NCI-H1436 treated with DMSO at 0.1 percent for 48 hours (cell line): ENCODE measurements around the gene HS3ST5.
"Not testable (repeated sequence)": the region's sequence is repeated elsewhere in the genome, so short reads cannot be mapped to it uniquely, and the experiment has no call there.

ENCODE experiments used
- DNase-seq: peaks from one replicate; lab custom pipeline; 2025; lab: John Stamatoyannopoulos, UW

Gene HS3ST5

DNA sequence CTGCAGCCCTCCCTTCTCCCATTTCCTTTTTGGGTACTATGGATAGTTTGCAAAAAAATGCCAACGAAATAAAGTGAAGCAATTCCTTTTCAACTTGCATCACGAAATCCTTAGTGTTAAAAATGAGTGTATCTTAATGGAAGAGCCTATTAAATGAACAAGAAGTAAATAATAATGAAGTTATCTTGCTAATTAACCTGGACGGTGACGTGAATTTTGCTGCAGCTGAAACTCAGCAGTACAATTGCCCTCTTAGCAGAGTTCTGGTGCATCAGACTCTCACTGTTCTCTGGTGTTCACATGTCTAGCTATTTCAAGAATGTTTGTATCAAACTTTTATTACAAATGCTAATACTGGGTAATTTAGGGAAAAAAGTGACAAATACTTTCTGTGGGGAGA lies 252.2 kb downstream of the HS3ST5 start:
- no peak for DNase-seq

DNA sequence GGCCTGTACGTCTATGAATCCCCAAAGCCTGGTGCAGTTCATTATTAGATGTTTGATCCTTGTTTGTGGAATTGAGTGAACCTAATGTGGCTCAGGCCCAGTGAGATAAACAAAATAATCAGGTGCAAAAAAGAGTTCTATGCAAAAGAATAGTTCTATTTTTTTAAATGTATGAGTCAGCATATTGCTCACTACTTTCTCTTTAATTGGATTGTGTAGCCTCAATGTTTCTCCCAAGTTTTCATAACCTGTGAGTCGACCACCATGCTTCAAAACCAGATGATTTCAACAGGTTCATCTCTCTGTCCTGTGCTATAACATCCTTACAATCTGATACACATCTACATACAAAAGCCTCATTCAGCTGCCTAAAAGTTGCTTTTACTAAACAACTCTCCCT lies 255.3 kb downstream of the HS3ST5 start:
- no peak for DNase-seq

- no peak for DNase-seq
Observed at GRCh38 chr6:114085211-114085610, 257.6 kb downstream of the HS3ST5 start.

DNA sequence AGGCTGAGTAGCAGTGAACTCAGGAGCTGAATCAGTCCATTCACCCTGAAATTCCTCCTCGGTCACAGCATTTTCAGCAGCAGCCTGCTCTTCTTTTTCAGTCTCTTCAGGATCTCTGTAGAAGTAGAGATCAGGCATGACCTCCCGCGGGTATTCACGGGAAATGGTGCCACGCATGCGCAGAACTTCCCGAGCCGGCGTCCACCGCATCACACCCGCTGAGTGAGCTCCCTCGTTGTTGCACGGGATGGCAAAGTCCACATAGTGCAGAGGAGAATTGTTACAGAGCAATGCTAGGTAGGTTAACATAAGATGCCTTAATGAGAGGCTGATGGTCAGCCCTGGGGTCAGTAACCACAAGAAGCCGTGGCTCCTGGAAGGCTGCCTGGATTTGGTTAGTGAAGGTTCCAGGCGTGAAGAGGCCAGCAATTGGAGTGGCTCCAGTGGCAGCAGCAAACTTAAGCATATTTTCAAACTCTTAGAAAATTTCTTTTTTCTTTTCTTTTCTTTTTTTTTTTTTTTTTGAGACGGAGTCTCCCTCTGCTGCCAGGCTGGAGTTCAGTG lies 258.4 kb downstream of the HS3ST5 start:
- DNase-seq = no peak

GRCh38 chr6:114083251-114083650 lies 259.6 kb downstream of the HS3ST5 start:
- no peak for DNase-seq

DNA sequence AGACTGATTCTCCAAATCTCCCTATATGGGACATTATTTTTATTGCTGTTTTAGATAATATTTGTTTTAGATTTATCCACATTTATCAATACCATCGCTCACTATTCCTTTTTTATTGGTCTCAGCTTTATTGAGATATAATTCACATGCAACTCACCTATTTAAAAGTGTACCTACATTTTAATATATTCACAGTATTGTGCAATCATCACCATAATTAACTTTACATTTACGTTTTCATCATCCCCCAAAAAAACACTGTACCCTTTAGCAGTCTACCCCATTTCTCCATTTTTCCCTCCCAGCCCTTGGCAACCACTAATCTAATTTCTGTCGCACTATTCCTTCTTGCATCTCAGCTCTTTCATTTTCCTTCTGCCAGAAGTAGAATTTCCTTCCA lies 261.1 kb downstream of the HS3ST5 start:
- DNase-seq = no peak

DNA sequence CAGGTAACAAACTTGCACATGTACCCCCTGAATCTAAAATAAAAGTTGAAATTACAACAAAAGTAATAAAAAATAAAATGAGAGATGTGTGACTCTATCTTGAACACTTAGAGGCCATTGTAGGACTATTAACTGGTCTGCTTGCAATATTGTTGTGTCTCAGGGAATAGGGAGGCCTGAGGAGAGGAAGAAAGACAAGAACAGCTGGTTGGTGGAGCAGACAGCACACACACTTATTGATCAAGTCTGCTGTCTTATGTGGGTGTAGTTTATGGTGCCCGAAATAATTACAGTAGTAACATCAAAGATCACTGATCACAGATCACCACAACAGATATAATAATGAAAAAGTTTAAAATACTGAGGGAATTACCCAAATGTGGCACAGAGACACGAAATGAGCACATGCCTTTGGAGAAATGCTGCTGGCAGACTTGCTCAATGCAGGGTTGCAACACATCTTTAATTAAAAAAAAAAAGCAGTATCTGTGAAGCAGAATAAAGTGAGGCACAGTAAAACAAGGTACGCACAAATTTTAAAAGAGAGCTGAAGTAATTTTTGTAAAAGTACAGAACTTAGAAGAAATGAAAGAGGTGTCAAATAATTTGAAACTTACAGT lies 261.8 kb downstream of the HS3ST5 start:
- DNase-seq = no peak

DNA sequence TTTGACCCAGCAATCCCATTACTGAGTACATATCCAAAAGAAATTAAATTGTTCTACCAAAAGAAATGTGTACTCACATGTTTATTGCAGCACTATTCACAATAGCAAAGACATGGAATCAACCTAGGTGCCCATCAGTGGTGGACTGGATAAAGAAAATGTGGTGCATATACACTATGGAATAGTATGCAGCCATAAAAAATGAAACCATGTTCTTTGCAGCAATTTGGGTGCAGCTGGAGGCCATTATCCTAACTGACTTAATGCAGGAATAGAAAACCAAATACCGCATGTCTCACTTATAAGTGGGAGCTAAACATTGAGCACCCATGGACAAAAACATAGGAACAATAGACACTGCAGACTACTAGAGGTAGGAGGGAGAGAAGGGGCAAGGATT lies 262.4 kb downstream of the HS3ST5 start:
- DNase-seq = not testable (repeated sequence)

DNA sequence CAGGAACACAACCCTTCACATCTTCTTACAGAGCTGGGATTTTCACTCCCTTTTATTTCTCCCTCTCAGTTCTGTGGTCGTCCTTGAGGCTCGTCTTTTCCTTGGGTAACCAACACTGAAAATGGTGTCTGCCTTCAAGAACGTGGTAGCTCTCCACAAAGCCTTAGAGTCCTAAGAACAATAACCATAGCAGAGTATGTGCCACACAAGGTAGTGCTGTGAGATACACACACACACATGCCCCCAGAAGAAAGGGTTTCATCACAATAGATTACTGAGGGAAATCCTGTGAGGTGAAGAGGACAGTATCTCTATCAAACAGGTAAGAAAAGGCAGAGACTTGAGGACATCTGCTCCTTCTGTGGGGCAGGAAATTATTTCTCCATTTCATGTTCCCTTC lies 267.0 kb downstream of the HS3ST5 start:
- no peak for DNase-seq

DNA sequence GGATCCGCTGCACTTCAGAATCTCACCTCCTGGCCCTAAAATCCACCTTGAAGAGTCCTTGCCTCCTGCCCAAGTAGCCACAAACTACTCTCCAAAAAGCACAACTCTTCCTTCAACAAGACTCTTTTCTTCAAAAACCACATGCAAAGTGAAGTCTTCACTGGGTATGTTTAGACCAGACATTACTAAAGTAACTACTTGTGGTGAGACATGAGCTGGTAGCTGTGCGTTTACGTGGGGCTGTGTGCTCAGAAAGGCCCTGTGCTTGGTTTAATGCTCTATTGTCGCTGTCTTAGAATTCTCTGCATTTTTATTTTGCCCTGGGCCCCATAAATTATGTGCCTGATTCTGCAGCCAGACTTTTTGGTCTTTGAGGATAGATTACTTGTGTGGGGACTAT lies 267.5 kb downstream of the HS3ST5 start:
- no peak for DNase-seq

DNA sequence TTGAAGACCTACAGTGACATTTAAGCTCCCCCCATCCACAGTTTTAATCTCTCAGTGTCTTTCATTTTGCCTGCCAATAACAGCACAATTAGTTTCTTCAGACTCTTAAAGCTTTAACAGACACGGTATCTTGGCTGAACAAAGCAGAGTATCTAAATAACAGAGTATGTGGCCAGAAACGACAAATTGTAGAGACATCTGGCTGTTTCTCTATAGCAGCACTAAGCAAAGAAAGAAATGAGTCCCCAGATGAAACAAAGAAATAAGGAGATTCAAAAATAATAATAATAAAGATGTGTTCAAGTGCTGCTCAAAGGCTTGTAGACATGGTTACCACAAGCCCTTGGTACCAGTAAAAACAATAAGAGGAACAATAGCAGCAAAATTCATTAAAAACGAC lies 274.1 kb downstream of the HS3ST5 start:
- DNase-seq = no peak

GRCh38 chr6:114068116-114068515 lies 274.7 kb downstream of the HS3ST5 start:
- DNase-seq = no peak

- DNase-seq = no peak
Observed at GRCh38 chr6:114064862-114065261, 278.0 kb downstream of the HS3ST5 start.

DNA sequence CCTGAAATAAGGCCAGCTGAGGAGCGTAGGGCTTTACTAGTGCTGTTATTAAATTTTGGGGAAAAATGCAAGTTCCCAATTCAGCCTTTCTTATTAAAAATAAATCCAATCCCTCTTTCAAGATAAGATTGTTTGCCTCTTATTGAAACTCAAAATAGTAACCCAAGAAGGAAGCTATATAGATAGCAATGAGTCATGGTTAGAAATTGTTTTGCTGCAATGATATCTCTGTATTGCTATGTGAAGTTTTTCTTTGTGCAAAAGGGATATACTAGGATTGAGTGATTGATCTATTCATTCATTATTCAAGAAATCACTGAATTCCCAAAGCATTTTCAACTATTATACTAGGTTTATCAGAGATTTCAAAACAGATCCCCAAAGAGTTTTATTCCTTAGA lies 278.9 kb downstream of the HS3ST5 start:
- no peak for DNase-seq

DNA sequence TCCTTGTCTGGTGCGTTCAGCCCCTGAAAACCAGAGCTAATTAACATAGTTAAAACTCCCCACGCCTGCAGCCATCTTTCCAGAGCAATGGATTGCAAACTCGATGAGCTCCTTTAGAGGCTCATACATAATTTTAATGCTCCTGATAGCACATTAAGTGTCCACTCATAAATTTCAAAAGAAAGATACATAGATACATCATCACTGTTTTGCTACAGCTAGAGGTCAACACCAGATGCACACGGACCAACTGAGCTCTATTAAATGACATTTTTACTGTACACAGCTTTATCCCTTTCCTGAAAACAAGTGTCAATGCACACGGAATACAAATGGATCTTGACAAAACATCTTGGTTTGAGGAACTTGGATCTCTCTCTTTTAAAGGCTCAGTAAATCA lies 280.6 kb downstream of the HS3ST5 start:
- no peak for DNase-seq

DNA sequence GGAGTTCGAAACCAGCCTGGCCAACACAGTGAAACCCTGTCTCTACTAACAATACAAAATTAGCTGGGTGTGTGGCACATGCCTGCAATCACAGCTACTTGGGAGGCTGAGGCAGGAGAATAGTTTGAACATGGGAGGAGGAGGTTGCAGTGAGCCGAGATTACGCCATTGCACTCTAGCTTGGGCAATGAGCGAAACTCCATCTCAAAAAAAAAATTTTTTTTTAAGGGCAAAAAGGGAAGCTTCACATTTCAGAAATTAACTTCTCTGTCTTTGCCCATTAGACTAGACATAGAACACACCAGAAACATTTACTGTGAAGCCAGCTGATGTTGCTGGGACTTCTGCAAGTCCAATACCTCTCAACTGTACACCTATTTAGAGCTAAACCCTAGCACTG lies 281.1 kb downstream of the HS3ST5 start:
- no peak for DNase-seq

GRCh38 chr6:114061116-114061515 lies 281.7 kb downstream of the HS3ST5 start:
- DNase-seq = no peak

DNA sequence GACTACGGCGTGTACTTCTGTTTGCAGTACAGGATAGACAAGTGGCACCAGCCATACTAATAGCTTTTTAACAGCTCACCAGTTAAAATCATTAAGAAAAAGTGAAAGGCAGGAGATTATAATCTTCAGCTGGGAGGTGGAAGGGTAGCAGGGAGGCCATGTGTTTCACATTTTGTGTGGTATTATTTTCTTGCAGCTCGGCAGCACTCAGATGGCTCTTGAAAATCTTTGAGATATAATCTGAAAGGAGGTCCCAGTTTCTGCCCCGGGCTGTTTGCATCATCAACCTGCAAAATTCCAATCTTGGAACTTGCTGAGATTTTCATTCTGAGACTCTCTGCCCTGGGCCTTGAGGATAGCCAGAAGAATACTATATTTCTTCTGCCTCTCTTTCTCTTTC lies 284.4 kb downstream of the HS3ST5 start:
- DNase-seq = no peak

- no peak for DNase-seq
Observed at GRCh38 chr6:114055763-114056162, 287.1 kb downstream of the HS3ST5 start.

DNA sequence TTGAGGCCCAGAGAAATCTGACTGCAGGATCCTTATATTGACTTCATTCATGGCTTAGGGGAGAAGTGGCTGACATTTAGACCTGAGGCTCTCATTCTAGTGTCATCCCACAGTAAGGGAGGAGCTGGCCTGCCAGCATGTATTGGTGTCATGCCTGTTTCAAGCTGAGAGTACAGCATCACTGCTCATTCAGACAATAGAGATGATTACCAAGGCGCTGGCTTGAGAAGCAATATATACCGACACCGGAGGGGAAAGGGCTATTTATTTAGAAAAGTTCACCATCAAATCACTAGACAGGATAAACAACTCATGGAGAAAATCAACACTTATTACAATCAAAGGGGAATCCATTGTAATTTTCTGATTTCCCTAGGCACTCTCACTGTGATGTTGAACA lies 287.5 kb downstream of the HS3ST5 start:
- DNase-seq = no peak

DNA sequence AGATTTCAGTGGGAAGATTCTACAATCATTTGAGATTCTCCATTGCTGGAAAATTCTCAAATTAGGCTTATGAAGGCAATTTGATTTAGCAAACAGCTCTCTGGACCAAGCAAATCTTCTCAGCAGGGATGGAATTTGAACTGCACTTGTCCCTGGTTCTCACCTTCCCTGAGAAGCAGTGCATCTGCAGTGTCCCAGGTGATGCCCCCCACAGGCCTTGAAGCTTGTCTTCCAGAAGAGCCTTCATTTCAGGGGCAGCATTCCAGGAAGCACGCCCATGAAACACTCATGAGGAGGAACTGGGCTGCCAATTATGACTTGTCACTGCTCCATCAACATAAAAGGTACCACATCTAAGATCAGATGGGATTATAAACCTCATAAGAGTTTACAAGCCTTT lies 289.0 kb downstream of the HS3ST5 start:
- no peak for DNase-seq

- no peak for DNase-seq
Observed at GRCh38 chr6:114052141-114052540, 290.7 kb downstream of the HS3ST5 start.

DNA sequence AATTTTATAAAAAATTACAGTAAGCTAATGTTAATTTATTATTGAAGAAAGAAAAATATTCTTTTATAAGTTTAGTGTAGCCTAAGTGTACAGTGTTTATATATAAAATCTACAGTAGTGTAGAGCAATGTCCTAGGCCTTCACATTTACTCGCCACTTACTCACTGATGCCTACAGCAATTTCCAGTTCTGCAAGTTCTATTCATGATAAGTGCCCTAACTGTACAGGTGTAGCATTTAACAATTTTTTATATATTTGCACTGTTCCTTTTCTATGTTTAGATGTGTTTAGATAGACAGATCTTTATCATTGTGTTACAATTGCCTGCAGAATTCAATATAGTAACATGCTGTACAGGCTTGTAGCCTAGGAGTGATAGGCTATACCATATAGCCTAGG lies 291.8 kb downstream of the HS3ST5 start:
- DNase-seq = no peak

- DNase-seq = no peak
Observed at GRCh38 chr6:114049367-114049966, 293.4 kb downstream of the HS3ST5 start.
